ENCODE results near the gene NDUFA7.

The NDUFA7 gene

GRCh38 chr19:8320564-8321066 is 560 bp downstream of the NDUFA7 start (continued):
- TF ChIP-seq ZNF600 (tag by site-specific recombination; IDR thresholded peaks at IDR 0.05) (no peak), ZXDB (tag by site-specific recombination; IDR thresholded peaks at IDR 0.05) (no peak), ZNF16 (tag by site-specific recombination; IDR thresholded peaks at IDR 0.05; ENCODE audit: low read depth) (0 out of 2 replicates have a peak, but pooled peaks have one; percentile 11), ZNF449 (tag by site-specific recombination; IDR thresholded peaks at IDR 0.05) (no peak), HIC1 (tag by site-specific recombination; IDR thresholded peaks at IDR 0.05) (no peak), ZNF366 (tag by site-specific recombination; conservative IDR thresholded peaks at IDR 0.05) (no peak), ZFP3 (tag by site-specific recombination; IDR thresholded peaks at IDR 0.05; ENCODE audit: low read depth) (no peak), ZNF169 (tag by site-specific recombination; IDR thresholded peaks at IDR 0.05) (peak; percentile 26; the same call in 1 of the 2 replicates), ZNF2 (tag by site-specific recombination; IDR thresholded peaks at IDR 0.05) (no peak), ZBTB17 (tag by site-specific recombination; IDR thresholded peaks at IDR 0.05) (no peak), ZBTB48 (tag by site-specific recombination; IDR thresholded peaks at IDR 0.05) (peak; percentile 91), SP2 (tag by site-specific recombination; IDR thresholded peaks at IDR 0.05) (no peak), ZNF132 (tag by site-specific recombination; IDR thresholded peaks at IDR 0.05; ENCODE audit: borderline replicate concordance) (no peak), ZNF654 (tag by site-specific recombination; IDR thresholded peaks at IDR 0.05; ENCODE audit: low read depth) (no peak; the same call in 1 of the 2 replicates), WT1 (tag by site-specific recombination; IDR thresholded peaks at IDR 0.05) (no peak), ZNF692 (tag by site-specific recombination; IDR thresholded peaks at IDR 0.05) (no peak), ZNF148 (tag by site-specific recombination; IDR thresholded peaks at IDR 0.05; ENCODE audit: borderline replicate concordance) (no peak), ZNF354C (tag by site-specific recombination; IDR thresholded peaks at IDR 0.05; ENCODE audit: borderline replicate concordance, low read depth) (no peak), ZNF114 (tag by site-specific recombination; IDR thresholded peaks at IDR 0.05) (no peak)
